NCI-H2107 (cell line): ENCODE data around the gene RGS9BP.
"Not testable (repeated sequence)": the region's sequence is repeated elsewhere in the genome, so short reads cannot be mapped to it uniquely, and the experiment has no call there.

Experiments used
- DNase-seq: peaks from one replicate; lab custom pipeline; 2025; lab: John Stamatoyannopoulos, UW

RGS9BP gene

GRCh38 chr19:32695506-32695905 is 19.9 kb downstream of the RGS9BP start:
- DNase-seq: not testable (repeated sequence)

DNA sequence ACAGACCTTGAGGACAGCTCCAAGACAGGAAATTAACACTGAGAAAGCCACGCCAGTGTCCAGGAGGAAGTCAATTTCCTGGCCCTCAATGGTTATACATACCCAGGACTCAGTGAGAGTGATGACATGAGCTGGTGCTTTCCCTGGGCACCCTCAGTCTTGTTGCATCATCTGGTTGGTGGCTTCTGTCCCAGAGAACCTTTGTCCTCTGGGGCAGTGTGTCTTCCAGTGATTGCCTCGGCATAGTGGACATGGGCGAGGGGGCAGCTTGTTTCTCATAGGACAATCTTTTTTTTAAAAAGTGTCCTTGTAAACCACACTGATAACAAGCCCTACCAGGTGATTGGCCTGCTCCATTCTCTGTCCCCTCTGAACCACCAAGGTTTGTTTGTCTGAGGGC is 21.1 kb downstream of the RGS9BP start:
- DNase-seq: not testable (repeated sequence)

DNA sequence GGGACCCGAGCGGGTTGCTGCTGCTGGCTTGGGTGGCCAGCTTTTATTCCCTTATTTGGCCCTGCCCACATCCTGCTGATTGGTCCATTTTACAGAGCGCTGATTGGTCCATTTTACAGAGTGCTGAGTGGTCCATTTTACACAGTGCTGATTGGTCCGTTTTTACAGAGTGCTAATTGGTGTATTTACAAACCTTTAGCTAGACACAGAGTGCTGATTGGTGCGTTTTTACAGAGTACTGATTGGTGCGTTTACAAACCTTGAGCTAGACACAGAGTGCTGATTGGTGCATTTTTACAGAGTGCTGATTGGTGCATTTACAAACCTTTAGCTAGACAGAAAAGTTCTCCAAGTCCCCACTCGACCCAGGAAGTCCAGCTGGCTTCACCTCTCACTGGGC is 24.5 kb downstream of the RGS9BP start:
- not testable (repeated sequence) for DNase-seq

GRCh38 chr19:32702010-32702409 is 26.4 kb downstream of the RGS9BP start:
- DNase-seq: no peak

GRCh38 chr19:32704006-32704405 is 28.4 kb downstream of the RGS9BP start:
- DNase-seq: not testable (repeated sequence)

GRCh38 chr19:32708457-32708856 is 32.8 kb downstream of the RGS9BP start:
- no peak for DNase-seq

GRCh38 chr19:32709032-32709431 is 33.4 kb downstream of the RGS9BP start:
- no peak for DNase-seq

DNA sequence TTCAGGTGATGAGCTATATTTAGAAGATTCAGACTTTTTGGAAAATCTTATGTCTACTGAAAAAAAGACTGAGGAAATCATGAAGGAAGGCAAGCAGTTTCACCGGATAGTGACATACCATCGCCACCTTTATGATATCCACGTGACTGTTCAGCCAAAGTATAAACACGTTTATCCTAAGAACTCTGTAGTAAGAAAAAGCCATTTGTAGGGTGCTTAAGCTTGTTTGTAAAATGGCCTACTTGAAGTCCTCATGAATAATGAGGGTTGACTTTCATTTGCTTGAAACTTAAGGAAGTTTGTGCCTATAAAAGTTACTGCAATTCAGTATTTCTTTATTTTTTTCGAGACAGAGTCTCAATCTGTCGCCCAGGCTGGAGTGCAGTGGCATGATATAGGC is 36.1 kb downstream of the RGS9BP start:
- DNase-seq: no peak

DNA sequence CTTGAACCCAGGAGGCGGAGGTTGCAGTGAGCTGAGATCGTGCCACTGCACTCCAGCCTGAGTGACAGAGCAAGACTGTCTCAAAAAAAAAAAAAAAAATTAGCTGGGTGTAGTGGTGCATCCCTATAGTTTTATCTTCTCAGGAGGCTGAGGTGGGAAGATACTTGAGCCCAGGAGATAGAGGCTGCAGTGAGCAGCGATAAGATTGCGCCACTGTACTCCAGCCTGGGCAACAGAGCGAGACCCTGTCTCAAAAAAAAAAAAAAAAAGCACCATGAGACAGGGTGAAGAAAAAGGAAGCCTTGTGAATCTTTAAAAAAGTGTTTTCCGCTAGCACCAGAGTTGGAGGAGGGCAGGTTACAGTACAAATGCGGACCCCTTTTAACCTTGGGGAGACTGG is 40.6 kb downstream of the RGS9BP start:
- DNase-seq: not testable (repeated sequence)

- DNase-seq: no peak
Measured at GRCh38 chr19:32717496-32717895, 41.8 kb downstream of the RGS9BP start.

DNA sequence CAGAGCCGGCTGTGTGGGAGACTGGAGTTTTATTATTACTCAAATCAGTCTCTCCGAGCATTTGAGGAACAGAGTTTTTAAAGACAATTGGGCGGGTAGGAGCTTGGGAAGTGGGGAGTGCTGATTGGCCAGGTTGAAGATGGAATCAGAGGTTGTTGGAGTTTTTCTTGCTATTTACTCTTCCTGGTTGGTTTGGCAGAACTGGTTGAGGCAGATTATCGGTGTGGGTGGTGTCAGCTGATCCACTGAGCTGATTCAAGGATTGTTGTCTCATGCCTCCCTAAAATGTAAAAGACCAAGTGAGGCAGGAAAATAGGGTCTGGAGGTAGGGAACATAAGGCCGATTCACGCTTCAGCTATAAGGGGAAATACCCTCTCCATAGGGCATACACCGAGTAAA is 42.6 kb downstream of the RGS9BP start:
- no peak for DNase-seq

DNA sequence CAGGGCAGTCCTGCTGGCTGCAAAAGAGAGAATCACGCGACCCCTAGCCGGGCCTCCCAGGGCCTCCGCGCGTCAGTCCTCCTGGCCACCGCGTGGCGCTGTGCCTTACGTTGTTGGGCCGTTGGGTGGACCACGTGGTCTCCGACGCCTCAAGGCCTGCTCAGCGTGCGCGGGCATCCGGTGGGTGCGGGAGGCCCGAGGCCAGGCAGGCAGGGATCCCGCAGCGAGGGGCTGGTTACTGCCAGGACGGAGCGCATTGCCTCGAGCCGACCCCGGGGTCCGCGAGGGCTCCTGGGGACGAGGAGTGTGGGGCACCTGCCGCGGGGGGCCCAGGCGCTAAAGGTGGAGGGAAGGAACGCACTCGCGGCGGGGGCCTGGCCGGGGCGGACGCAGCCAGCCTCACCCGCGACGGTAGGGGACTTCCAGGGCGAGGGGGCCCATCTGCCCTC is 44.0 kb downstream of the RGS9BP start, which contains the start of gene TDRD12:
Gene TDRD12 (plus strand): TSS at position 157 of the 449 bp plus-strand sequence. CDS start 306 bp downstream, outside the sequence.
- DNase-seq: no peak

GRCh38 chr19:32720216-32720935 is 44.7 kb downstream of the RGS9BP start:
- no peak for DNase-seq

DNA sequence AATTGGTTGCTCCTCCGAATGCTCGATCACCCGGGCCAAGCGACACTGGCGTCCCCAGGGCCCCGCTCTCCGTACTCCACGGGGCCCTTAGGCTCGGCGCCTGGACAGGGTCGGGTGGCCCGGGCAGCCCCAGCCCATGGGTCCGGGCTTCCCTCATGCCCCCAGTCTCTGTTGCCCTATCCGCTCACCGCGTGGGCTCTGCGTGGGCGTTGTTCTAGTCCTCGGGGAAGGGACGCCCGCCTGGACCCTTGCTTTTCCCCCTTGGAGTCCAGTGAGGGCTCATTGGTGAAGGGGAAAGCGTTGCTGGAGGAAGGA is 45.2 kb downstream of the RGS9BP start:
- no peak for DNase-seq
